GM12878 (cell line): ENCODE data around the gene TMEM82. TPM values are rescaled to one million over a fixed set of nuclear protein-coding genes. Genes with fewer than 3 reads are reported as not detected.

Experiments
- polyA plus RNA-seq, 11 experiments: library from polyadenylated mRNA; depleted of rRNA in 4 of 11; unstranded in 6 of 11; stranded (reverse) in 5 of 11; fragments of >200 nt; fragmentation: Nextera tagmentation in 4 of 11; fragmentation: Illumina TruSeq in 1 of 11; extraction: Ambion mirVana in 4 of 11; extraction: Trizol in 1 of 11; gene quantifications; 1 replicate in 1 of 11; 2 replicates in 10 of 11; pipeline versions ENCODE4 v1.2.1 to v1.2.3, GENCODE V29; 2011 to 2016; ENCODE audit warnings: inconsistent platforms in 2 of 11, missing spikeins in 2 of 11, low read depth in 1 of 11
- total RNA-seq, 4 experiments: library from RNA; depleted of rRNA in 3 of 4; stranded (reverse); fragments of >200 nt in 3 of 4; fragmentation: Illumina TruSeq in 1 of 4; extraction: Trizol in 1 of 4; gene quantifications; 2 replicates each; pipeline versions ENCODE4 v1.2.1 to v1.2.3, GENCODE V29; 2013 to 2021

Gene TMEM82
- total and polyA plus RNA-seq, 10 of the 15 experiments (the other 5 are each of a cell fraction or from before 2014, with no cell fraction given) = not detected

Other genes starting within 250 kb of the TMEM82 start
Only the 7 nearest of the 10 such genes appear.
- gene AGMAT, start 157.4 kb upstream of the TMEM82 start, total RNA-seq (2014; rRNA removed) = 7.0 and 7.9 TPM in 2 replicates
- gene AGMAT, start 157.4 kb upstream of the TMEM82 start, total RNA-seq (2014; rRNA removed; fragmentation: Illumina TruSeq; extraction: Trizol) = 5.0 and 5.3 TPM in 2 replicates
- 6.9 and 7.4 TPM in 2 replicates for gene AGMAT, start 157.4 kb upstream of the TMEM82 start, total RNA-seq (2021)
- gene AGMAT, start 157.4 kb upstream of the TMEM82 start, polyA plus RNA-seq (2011; rRNA removed) = 1.4 and 1.5 TPM in 2 replicates
- gene AGMAT, start 157.4 kb upstream of the TMEM82 start, polyA plus RNA-seq (2014; fragmentation: Illumina TruSeq; extraction: Trizol) = 3.5 and 4.7 TPM in 2 replicates
- 1 to 10 TPM in 1 of 2 experiments, under 1 TPM in 1; 0.47 to 1.6 TPM for gene AGMAT, start 157.4 kb upstream of the TMEM82 start, polyA plus RNA-seq (2014; fragmentation: Nextera tagmentation; extraction: Ambion mirVana)
- gene AGMAT, start 157.4 kb upstream of the TMEM82 start, polyA plus RNA-seq (2014; rRNA removed) = 5.7 and 6.0 TPM in 2 replicates
- 1 to 10 TPM; 3.6 to 4.7 TPM for gene AGMAT, start 157.4 kb upstream of the TMEM82 start, polyA plus RNA-seq (2016; fragmentation: Nextera tagmentation; extraction: Ambion mirVana)
- 24.1 TPM in 2 replicates for gene DDI2, start 125.0 kb upstream of the TMEM82 start, total RNA-seq (2014; rRNA removed)
- 17.1 and 17.3 TPM in 2 replicates for gene DDI2, start 125.0 kb upstream of the TMEM82 start, total RNA-seq (2014; rRNA removed; fragmentation: Illumina TruSeq; extraction: Trizol)
- gene DDI2, start 125.0 kb upstream of the TMEM82 start, total RNA-seq (2021) = 29.1 and 33.1 TPM in 2 replicates
- 10.8 TPM in 2 replicates for gene DDI2, start 125.0 kb upstream of the TMEM82 start, polyA plus RNA-seq (2011; rRNA removed)
- gene DDI2, start 125.0 kb upstream of the TMEM82 start, polyA plus RNA-seq (2014; fragmentation: Illumina TruSeq; extraction: Trizol) = 22.0 and 23.0 TPM in 2 replicates
- gene DDI2, start 125.0 kb upstream of the TMEM82 start, polyA plus RNA-seq (2014; fragmentation: Nextera tagmentation; extraction: Ambion mirVana) = 1 to 10 TPM; 3.3 to 3.6 TPM
- 11.6 and 12.3 TPM in 2 replicates for gene DDI2, start 125.0 kb upstream of the TMEM82 start, polyA plus RNA-seq (2014; rRNA removed)
- 10 to 100 TPM in 1 of 2 experiments, 1 to 10 TPM in 1; 7.1 to 10.1 TPM for gene DDI2, start 125.0 kb upstream of the TMEM82 start, polyA plus RNA-seq (2016; fragmentation: Nextera tagmentation; extraction: Ambion mirVana)
- gene PLEKHM2, start 58.2 kb upstream of the TMEM82 start, total RNA-seq (2014; rRNA removed) = 20.9 and 25.8 TPM in 2 replicates
- 14.0 and 18.3 TPM in 2 replicates for gene PLEKHM2, start 58.2 kb upstream of the TMEM82 start, total RNA-seq (2014; rRNA removed; fragmentation: Illumina TruSeq; extraction: Trizol)
- gene PLEKHM2, start 58.2 kb upstream of the TMEM82 start, total RNA-seq (2021) = 48.9 and 55.2 TPM in 2 replicates
- gene PLEKHM2, start 58.2 kb upstream of the TMEM82 start, polyA plus RNA-seq (2011; rRNA removed) = 15.9 and 41.0 TPM in 2 replicates
- 7.4 and 20.2 TPM in 2 replicates for gene PLEKHM2, start 58.2 kb upstream of the TMEM82 start, polyA plus RNA-seq (2014; fragmentation: Illumina TruSeq; extraction: Trizol)
- gene PLEKHM2, start 58.2 kb upstream of the TMEM82 start, polyA plus RNA-seq (2014; fragmentation: Nextera tagmentation; extraction: Ambion mirVana) = under 1 TPM; 0.37 to 0.53 TPM
- gene PLEKHM2, start 58.2 kb upstream of the TMEM82 start, polyA plus RNA-seq (2014; rRNA removed) = 38.6 and 47.2 TPM in 2 replicates
- gene PLEKHM2, start 58.2 kb upstream of the TMEM82 start, polyA plus RNA-seq (2016; fragmentation: Nextera tagmentation; extraction: Ambion mirVana) = 1 to 10 TPM; 6.8 to 7.9 TPM
- 0.34 and 0.82 TPM in 2 replicates for gene SLC25A34, start 6.2 kb upstream of the TMEM82 start, total RNA-seq (2014; rRNA removed)
- gene SLC25A34, start 6.2 kb upstream of the TMEM82 start, total RNA-seq (2014; rRNA removed; fragmentation: Illumina TruSeq; extraction: Trizol) = 0.28 and 0.45 TPM in 2 replicates
- gene SLC25A34, start 6.2 kb upstream of the TMEM82 start, total RNA-seq (2021) = 0.69 and 0.90 TPM in 2 replicates
- gene SLC25A34, start 6.2 kb upstream of the TMEM82 start, polyA plus RNA-seq (2011; rRNA removed) = 0.10 and 0.30 TPM in 2 replicates
- gene SLC25A34, start 6.2 kb upstream of the TMEM82 start, polyA plus RNA-seq (2014; fragmentation: Illumina TruSeq; extraction: Trizol) = 0.35 and 0.48 TPM in 2 replicates
- under 1 TPM; 0.02 to 0.13 TPM for gene SLC25A34, start 6.2 kb upstream of the TMEM82 start, polyA plus RNA-seq (2014; fragmentation: Nextera tagmentation; extraction: Ambion mirVana)
- 1.6 and 2.0 TPM in 2 replicates for gene SLC25A34, start 6.2 kb upstream of the TMEM82 start, polyA plus RNA-seq (2014; rRNA removed)
- gene SLC25A34, start 6.2 kb upstream of the TMEM82 start, polyA plus RNA-seq (2016; fragmentation: Nextera tagmentation; extraction: Ambion mirVana) = under 1 TPM; 0.05 to 0.50 TPM
- not detected in 2 replicates for gene FBLIM1, start 16.3 kb downstream of the TMEM82 start, total RNA-seq (2014; rRNA removed)
- gene FBLIM1, start 16.3 kb downstream of the TMEM82 start, total RNA-seq (2014; rRNA removed; fragmentation: Illumina TruSeq; extraction: Trizol) = not detected in 2 replicates
- 0.13 and 0.53 TPM in 2 replicates for gene FBLIM1, start 16.3 kb downstream of the TMEM82 start, total RNA-seq (2021)
- 0.03 TPM in 1 of 2 replicates, not detected in the other for gene FBLIM1, start 16.3 kb downstream of the TMEM82 start, polyA plus RNA-seq (2011; rRNA removed)
- not detected in 2 replicates for gene FBLIM1, start 16.3 kb downstream of the TMEM82 start, polyA plus RNA-seq (2014; fragmentation: Illumina TruSeq; extraction: Trizol)
- not detected for gene FBLIM1, start 16.3 kb downstream of the TMEM82 start, polyA plus RNA-seq (2014; fragmentation: Nextera tagmentation; extraction: Ambion mirVana)
- gene FBLIM1, start 16.3 kb downstream of the TMEM82 start, polyA plus RNA-seq (2014; rRNA removed) = not detected in 2 replicates
- not detected for gene FBLIM1, start 16.3 kb downstream of the TMEM82 start, polyA plus RNA-seq (2016; fragmentation: Nextera tagmentation; extraction: Ambion mirVana)
- 7.7 and 9.8 TPM in 2 replicates for gene UQCRHL, start 65.2 kb downstream of the TMEM82 start, total RNA-seq (2014; rRNA removed)
- gene UQCRHL, start 65.2 kb downstream of the TMEM82 start, total RNA-seq (2014; rRNA removed; fragmentation: Illumina TruSeq; extraction: Trizol) = 5.9 TPM in 2 replicates
- gene UQCRHL, start 65.2 kb downstream of the TMEM82 start, total RNA-seq (2021) = 1.4 and 2.0 TPM in 2 replicates
- gene UQCRHL, start 65.2 kb downstream of the TMEM82 start, polyA plus RNA-seq (2011; rRNA removed) = 17.3 and 49.9 TPM in 2 replicates
- gene UQCRHL, start 65.2 kb downstream of the TMEM82 start, polyA plus RNA-seq (2014; fragmentation: Illumina TruSeq; extraction: Trizol) = 3.3 and 5.4 TPM in 2 replicates
- 1 to 10 TPM; 6.7 to 7.5 TPM for gene UQCRHL, start 65.2 kb downstream of the TMEM82 start, polyA plus RNA-seq (2014; fragmentation: Nextera tagmentation; extraction: Ambion mirVana)
- 5.6 and 9.5 TPM in 2 replicates for gene UQCRHL, start 65.2 kb downstream of the TMEM82 start, polyA plus RNA-seq (2014; rRNA removed)
- gene UQCRHL, start 65.2 kb downstream of the TMEM82 start, polyA plus RNA-seq (2016; fragmentation: Nextera tagmentation; extraction: Ambion mirVana) = 1 to 10 TPM; 1.9 to 2.3 TPM
- 18.9 and 20.9 TPM in 2 replicates for gene SPEN, start 105.2 kb downstream of the TMEM82 start, total RNA-seq (2014; rRNA removed)
- gene SPEN, start 105.2 kb downstream of the TMEM82 start, total RNA-seq (2014; rRNA removed; fragmentation: Illumina TruSeq; extraction: Trizol) = 16.5 and 18.2 TPM in 2 replicates
- 57.5 and 58.7 TPM in 2 replicates for gene SPEN, start 105.2 kb downstream of the TMEM82 start, total RNA-seq (2021)
- gene SPEN, start 105.2 kb downstream of the TMEM82 start, polyA plus RNA-seq (2011; rRNA removed) = 6.1 and 6.7 TPM in 2 replicates
- 45.0 and 58.7 TPM in 2 replicates for gene SPEN, start 105.2 kb downstream of the TMEM82 start, polyA plus RNA-seq (2014; fragmentation: Illumina TruSeq; extraction: Trizol)
- gene SPEN, start 105.2 kb downstream of the TMEM82 start, polyA plus RNA-seq (2014; fragmentation: Nextera tagmentation; extraction: Ambion mirVana) = 10 to 100 TPM in 1 of 2 experiments, 1 to 10 TPM in 1; 5.2 to 12.9 TPM
- 28.4 and 34.9 TPM in 2 replicates for gene SPEN, start 105.2 kb downstream of the TMEM82 start, polyA plus RNA-seq (2014; rRNA removed)
- gene SPEN, start 105.2 kb downstream of the TMEM82 start, polyA plus RNA-seq (2016; fragmentation: Nextera tagmentation; extraction: Ambion mirVana) = 10 to 100 TPM; 21.3 to 36.2 TPM